ENCODE results near the gene DNALI1. TPM values are rescaled to one million over a fixed set of nuclear protein-coding genes. Genes with fewer than 3 reads are reported as not detected.

Gene DNALI1
- total RNA-seq, 1 experiment from 2014 or later = 0.36 TPM

GRCh38 chr1:37561133-37562132, 4.7 kb downstream of the DNALI1 start:
- no TSS peak for BruUV-seq (replicated peaks)
- no peak for DNase-seq (ENCODE audit: low read depth, low spot score)
- Histone ChIP-seq H3K9me3 (ENCODE audit: control insufficient read depth, insufficient read depth, low read depth, low read length) (no peaks in the 10 kb centered on the region), H3K27me3 (ENCODE audit: control insufficient read depth, insufficient read depth, low read length) (no peaks in the 10 kb centered on the region), H3K4me3 (ENCODE audit: low read depth in 2 of 2, low read length in 2 of 2) (no peak overlapping the region), H3K36me3 (ENCODE audit: control insufficient read depth, insufficient read depth, low read length) (peaks cover 8% of the 10 kb centered on the region; the same call in 1 of the 2 replicates), H3K4me1 (ENCODE audit: control insufficient read depth, insufficient read depth, low read length) (no peaks in the 10 kb centered on the region), H3K27ac (ENCODE audit: low read length) (no peak overlapping the region)
- CTCF ChIA-PET = no interaction called here
- POLR2A ChIA-PET = no interaction called here
- peak; percentile 85 for ATAC-seq
- TF ChIP-seq TCF7L2 (IDR thresholded peaks at IDR 0.05; ENCODE audit: low read depth, low read length) = no peak
- no peak for TF ChIP-seq REST (IDR thresholded peaks at IDR 0.05; ENCODE audit: insufficient read depth in 1 of 2, low read depth in 2 of 2, low read length in 1 of 2)
- TF ChIP-seq POLR2AphosphoS5 (IDR thresholded peaks at IDR 0.05; ENCODE audit: low read depth, low read length) = peak; percentile 31
- TF ChIP-seq SIN3A (IDR thresholded peaks at IDR 0.05; ENCODE audit: borderline replicate concordance, insufficient read depth, low read depth, low read length) = no peak
- peak; percentile 89 for TF ChIP-seq CTCF (IDR thresholded peaks at IDR 0.05)
- in situ Hi-C loops (cut with HindIII; ENCODE audit: low pct_unique_long_range_greater_than_20kb, low sequenced_read_pairs) = no loop called here
- intact Hi-C loops (cut with micrococcal nuclease; ENCODE audit: unreplicated experiment) = no loop called here

- Histone ChIP-seq H3K27me3 (ENCODE audit: control insufficient read depth, insufficient read depth, low read length) (no peaks in the 10 kb centered on the region), H3K4me3 (ENCODE audit: low read depth in 2 of 2, low read length in 2 of 2) (no peak overlapping the region), H3K36me3 (ENCODE audit: control insufficient read depth, insufficient read depth, low read length) (peaks cover 20% of the 10 kb centered on the region), H3K27ac (ENCODE audit: low read length) (no peak overlapping the region), H3K9me3 (ENCODE audit: control insufficient read depth, insufficient read depth, low read depth, low read length) (no peaks in the 10 kb centered on the region), H3K4me1 (ENCODE audit: control insufficient read depth, insufficient read depth, low read length) (no peaks in the 10 kb centered on the region)
- DNase-seq (ENCODE audit: low read depth, low spot score) (no peak), ATAC-seq (no peak)
- BruUV-seq (replicated peaks) = no TSS peak
- intact Hi-C loops (cut with micrococcal nuclease; ENCODE audit: unreplicated experiment) (no loop called here), in situ Hi-C loops (cut with HindIII; ENCODE audit: low pct_unique_long_range_greater_than_20kb, low sequenced_read_pairs) (no loop called here)
- POLR2A ChIA-PET = no interaction called here
- CTCF ChIA-PET = interaction anchor here (1.0 kb wide), 1 partner anchor 120 kb away, joined by 3 read pairs; no protein-coding TSS in a partner anchor
- TF ChIP-seq POLR2AphosphoS5 (IDR thresholded peaks at IDR 0.05; ENCODE audit: low read depth, low read length) (no peak), CTCF (IDR thresholded peaks at IDR 0.05) (no peak), SIN3A (IDR thresholded peaks at IDR 0.05; ENCODE audit: borderline replicate concordance, insufficient read depth, low read depth, low read length) (no peak), TCF7L2 (IDR thresholded peaks at IDR 0.05; ENCODE audit: low read depth, low read length) (no peak), REST (IDR thresholded peaks at IDR 0.05; ENCODE audit: insufficient read depth in 1 of 2, low read depth in 2 of 2, low read length in 1 of 2) (no peak)
These were observed 6.2 kb downstream of the DNALI1 start for GRCh38 chr1:37562984-37563383.

All from Panc1 (cell line).